ENCODE measurements around the gene CCDC197. TPM values are rescaled to one million over a fixed set of nuclear protein-coding genes. Genes with fewer than 3 reads are reported as not detected.
A peak's percentile ranks its signal among the peaks of the same experiment; 100 is the strongest.

Gene CCDC197
- total RNA-seq, 1 donor from 2014 or later = 1.2 TPM

GRCh38 chr14:93999573-93999972 is 2.5 kb downstream of the CCDC197 start:
- intact Hi-C loops (cut with micrococcal nuclease) = loop anchor here (5.0 kb wide), 1 partner anchor 57 kb away; no protein-coding TSS in a partner anchor
- no peak for TF ChIP-seq CTCF (IDR thresholded peaks at IDR 0.05; ENCODE audit: borderline replicate concordance)
- H3K4me1 ChIP-seq = peaks cover 58% of the 10 kb centered on the region
- H3K27ac ChIP-seq (replicated peaks) = no peak overlapping the region
- H3K4me3 ChIP-seq = no peak overlapping the region
- H3K9me3 ChIP-seq (replicated peaks) = no peaks in the 10 kb centered on the region
- DNase-seq = no peak
- no peaks in the 10 kb centered on the region for H3K36me3 ChIP-seq
- peaks cover 14% of the 10 kb centered on the region for H3K27me3 ChIP-seq (ENCODE audit: low read depth)

GRCh38 chr14:94000267-94000666 is 3.2 kb downstream of the CCDC197 start:
- peaks cover 14% of the 10 kb centered on the region for H3K27me3 ChIP-seq (ENCODE audit: low read depth)
- no peaks in the 10 kb centered on the region for H3K36me3 ChIP-seq
- H3K27ac ChIP-seq (replicated peaks) = no peak overlapping the region
- H3K9me3 ChIP-seq (replicated peaks) = no peaks in the 10 kb centered on the region
- TF ChIP-seq CTCF (IDR thresholded peaks at IDR 0.05; ENCODE audit: borderline replicate concordance) = no peak
- peaks cover 53% of the 10 kb centered on the region for H3K4me1 ChIP-seq
- intact Hi-C loops (cut with micrococcal nuclease) = no loop called here
- DNase-seq = no peak
- H3K4me3 ChIP-seq = no peak overlapping the region

DNA sequence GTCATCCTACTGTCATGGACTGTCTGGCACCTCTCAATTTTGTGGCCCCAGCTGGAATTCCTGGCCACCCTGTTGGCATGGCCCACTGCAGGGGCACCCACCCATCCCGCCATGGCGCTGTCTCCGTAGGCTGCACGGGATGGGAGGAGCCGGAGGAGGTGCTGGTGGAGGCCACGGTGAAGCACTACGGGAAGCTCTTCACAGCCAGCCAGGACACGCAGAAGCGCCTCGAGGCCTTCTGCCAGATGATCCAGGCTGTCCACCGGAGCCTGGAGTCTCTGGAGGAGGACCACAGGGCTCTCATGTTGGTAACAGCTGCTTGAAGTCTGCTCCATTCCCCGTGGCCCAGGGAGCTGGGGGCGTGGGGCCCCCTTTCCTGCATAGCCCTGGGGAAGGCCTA is 3.9 kb downstream of the CCDC197 start:
- H3K27ac ChIP-seq (replicated peaks) = no peak overlapping the region
- no peaks in the 10 kb centered on the region for H3K36me3 ChIP-seq
- TF ChIP-seq CTCF (IDR thresholded peaks at IDR 0.05; ENCODE audit: borderline replicate concordance) = no peak
- intact Hi-C loops (cut with micrococcal nuclease) = no loop called here
- no peak overlapping the region for H3K4me3 ChIP-seq
- H3K27me3 ChIP-seq (ENCODE audit: low read depth) = peaks cover 14% of the 10 kb centered on the region
- no peak for DNase-seq
- H3K4me1 ChIP-seq = peaks cover 45% of the 10 kb centered on the region
- H3K9me3 ChIP-seq (replicated peaks) = no peaks in the 10 kb centered on the region

DNA sequence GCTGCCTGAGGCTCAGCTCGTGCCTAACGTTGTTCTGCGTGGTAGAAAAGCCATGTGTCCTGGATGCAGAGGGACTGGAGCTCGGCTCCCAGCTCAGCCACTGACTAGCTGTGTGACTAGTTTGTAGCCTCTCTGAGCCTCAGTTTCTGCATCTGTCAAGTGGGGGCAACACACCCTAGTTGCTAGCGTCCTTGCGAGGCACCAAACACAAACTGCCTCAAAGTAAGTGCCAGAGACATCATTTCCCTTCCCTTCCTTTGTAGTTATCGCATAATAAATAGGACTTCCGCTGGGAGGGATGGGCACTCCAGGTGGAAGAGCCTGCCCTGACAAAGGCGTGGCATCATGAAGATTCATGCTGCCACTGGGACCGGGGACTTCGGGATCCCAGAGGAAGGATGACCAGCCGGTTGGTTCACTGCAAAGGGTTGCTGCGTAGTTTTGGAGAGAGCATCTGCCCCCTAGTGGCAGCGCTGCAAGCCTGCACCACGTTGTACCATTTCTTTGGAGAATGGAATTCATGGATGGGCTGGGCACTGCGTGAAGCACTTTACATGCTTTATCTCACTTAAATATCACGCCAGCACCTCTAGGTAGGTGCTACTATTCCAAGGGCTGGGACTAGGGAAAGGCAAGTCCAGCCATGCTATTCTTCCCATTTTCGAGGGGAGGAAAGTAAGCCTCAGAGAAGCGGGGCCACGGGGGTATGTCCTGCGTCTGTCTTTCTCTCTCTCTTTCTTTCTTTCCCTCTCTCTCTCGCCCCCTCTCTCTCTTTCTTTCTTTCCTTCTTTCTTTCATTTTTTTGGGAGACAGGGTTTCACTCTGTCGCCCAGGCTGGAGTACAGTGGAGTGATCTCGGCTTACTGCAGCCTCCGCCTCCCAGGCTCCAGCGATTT is 4.6 kb downstream of the CCDC197 start:
- intact Hi-C loops (cut with micrococcal nuclease) = no loop called here
- Histone ChIP-seq H3K4me3 (no peak overlapping the region), H3K4me1 (peaks cover 38% of the 10 kb centered on the region), H3K9me3 (replicated peaks) (no peaks in the 10 kb centered on the region), H3K27me3 (ENCODE audit: low read depth) (peaks cover 14% of the 10 kb centered on the region), H3K27ac (replicated peaks) (no peak overlapping the region), H3K36me3 (no peaks in the 10 kb centered on the region)
- TF ChIP-seq CTCF (IDR thresholded peaks at IDR 0.05; ENCODE audit: borderline replicate concordance) = peak; percentile 97
- peak; percentile 37 for DNase-seq

DNA sequence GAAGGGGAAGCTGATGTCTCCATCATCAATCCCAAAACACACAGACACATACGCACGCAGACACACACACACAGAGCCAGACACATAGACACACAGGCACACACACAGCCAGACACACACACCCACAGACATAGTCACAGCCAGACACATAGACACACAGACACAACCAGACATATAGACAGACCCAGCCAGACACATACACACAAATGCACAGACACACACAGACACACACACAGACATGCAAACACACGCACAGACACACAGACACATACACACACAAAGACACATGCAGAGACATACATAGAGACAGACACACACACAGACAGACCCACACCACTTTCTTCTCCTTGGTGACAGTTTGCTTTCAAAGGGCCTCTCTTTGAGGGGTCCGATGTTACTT is 6.3 kb downstream of the CCDC197 start:
- Histone ChIP-seq H3K9me3 (replicated peaks) (no peaks in the 10 kb centered on the region), H3K4me3 (no peak overlapping the region), H3K4me1 (peaks cover 23% of the 10 kb centered on the region), H3K36me3 (no peaks in the 10 kb centered on the region), H3K27ac (replicated peaks) (no peak overlapping the region), H3K27me3 (ENCODE audit: low read depth) (peaks cover 14% of the 10 kb centered on the region)
- DNase-seq = no peak
- intact Hi-C loops (cut with micrococcal nuclease) = no loop called here
- no peak for TF ChIP-seq CTCF (IDR thresholded peaks at IDR 0.05; ENCODE audit: borderline replicate concordance)

All from left ventricle myocardium inferior (tissue), 1 donor.